Right atrium auricular region (tissue), 2 donors: ENCODE measurements around the gene DERA. TPM values are rescaled to one million over a fixed set of nuclear protein-coding genes. Genes with fewer than 3 reads are reported as not detected.

Experiments used
- DNase-seq: peaks from one replicate; pipeline ENCODE4 v3.0.0-alpha.2; 2019; ENCODE audit warnings: low spot score
- H3K27ac ChIP-seq, 2 donors: fragments of 200-600 bp; sonication (generic); 1 replicate in 1 of 2; 2 replicates in 1 of 2; pipeline ENCODE4 v1.5.1; 2016 to 2019
- H3K27me3 ChIP-seq, 2 donors: fragments of 200-600 bp; sonication (generic); one replicate each; pipeline versions ENCODE4 v1.5.1 to v1.6.0; 2017 to 2019
- H3K36me3 ChIP-seq: fragments of 200-600 bp; sonication (generic); one replicate; pipeline ENCODE4 v1.5.1; 2016
- H3K4me1 ChIP-seq, 2 donors: fragments of 200-600 bp; sonication (generic); one replicate each; pipeline versions ENCODE4 v1.5.1 to v1.6.0; 2017 to 2019
- H3K4me3 ChIP-seq, 2 donors: fragments of 200-600 bp; sonication (generic); 1 replicate in 1 of 2; 2 replicates in 1 of 2; pipeline ENCODE4 v1.5.1; 2017 to 2019; ENCODE audit warnings: mild to moderate bottlenecking in 1 of 2, moderate library complexity in 1 of 2
- H3K9me3 ChIP-seq, 2 donors: fragments of 200-600 bp; sonication (generic); one replicate each; pipeline ENCODE4 v1.5.1; 2019
- total RNA-seq, 2 donors: library from RNA; depleted of rRNA; stranded (reverse); fragments of >200 nt; gene quantifications; one replicate each; pipeline ENCODE4 v1.1.0, GENCODE V29; 2016
- TF ChIP-seq, protein P1 (sequence below), 2 donors: fragments of 200-600 bp; sonication (generic); IDR thresholded peaks; one replicate each; pipeline ENCODE4 v1.5.1; 2019; ENCODE audit warnings: antibody characterized with exemption in 2 of 2

The DERA gene
- total RNA-seq, 2 donors from 2014 or later = 20.0 to 20.8 TPM

GRCh38 chr12:16075887-16076286 is 164.8 kb downstream of the DERA start:
- Histone ChIP-seq H3K27me3 (no peaks in the 10 kb centered on the region), H3K4me3 (no peak overlapping the region), H3K9me3 (no peaks in the 10 kb centered on the region), H3K27ac (no peak overlapping the region), H3K36me3 (no peaks in the 10 kb centered on the region), H3K4me1 (no peaks in the 10 kb centered on the region)
- TF ChIP-seq, protein P1, sequence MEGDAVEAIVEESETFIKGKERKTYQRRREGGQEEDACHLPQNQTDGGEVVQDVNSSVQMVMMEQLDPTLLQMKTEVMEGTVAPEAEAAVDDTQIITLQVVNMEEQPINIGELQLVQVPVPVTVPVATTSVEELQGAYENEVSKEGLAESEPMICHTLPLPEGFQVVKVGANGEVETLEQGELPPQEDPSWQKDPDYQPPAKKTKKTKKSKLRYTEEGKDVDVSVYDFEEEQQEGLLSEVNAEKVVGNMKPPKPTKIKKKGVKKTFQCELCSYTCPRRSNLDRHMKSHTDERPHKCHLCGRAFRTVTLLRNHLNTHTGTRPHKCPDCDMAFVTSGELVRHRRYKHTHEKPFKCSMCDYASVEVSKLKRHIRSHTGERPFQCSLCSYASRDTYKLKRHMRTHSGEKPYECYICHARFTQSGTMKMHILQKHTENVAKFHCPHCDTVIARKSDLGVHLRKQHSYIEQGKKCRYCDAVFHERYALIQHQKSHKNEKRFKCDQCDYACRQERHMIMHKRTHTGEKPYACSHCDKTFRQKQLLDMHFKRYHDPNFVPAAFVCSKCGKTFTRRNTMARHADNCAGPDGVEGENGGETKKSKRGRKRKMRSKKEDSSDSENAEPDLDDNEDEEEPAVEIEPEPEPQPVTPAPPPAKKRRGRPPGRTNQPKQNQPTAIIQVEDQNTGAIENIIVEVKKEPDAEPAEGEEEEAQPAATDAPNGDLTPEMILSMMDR (IDR thresholded peaks at IDR 0.05) = no peak
- DNase-seq = no peak

DNA sequence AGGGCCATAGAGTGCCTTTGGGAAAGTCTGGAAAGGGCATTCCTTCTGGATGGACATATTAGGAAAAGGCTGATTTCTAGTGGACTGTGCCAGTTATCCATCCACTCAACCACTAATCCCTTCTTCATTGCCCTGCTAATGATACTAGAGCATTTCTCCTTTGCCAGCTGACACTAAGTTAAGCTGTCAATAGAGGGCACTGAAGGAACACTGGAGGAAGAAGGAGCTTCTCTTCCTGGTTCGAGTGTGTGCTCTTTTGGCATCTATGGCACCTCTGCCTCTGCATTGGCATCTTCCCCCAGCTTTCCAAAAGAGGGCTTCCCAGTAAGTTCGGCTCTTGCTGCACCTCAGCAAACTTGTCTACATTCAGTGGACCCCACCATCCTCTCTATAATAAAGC is 165.4 kb downstream of the DERA start:
- Histone ChIP-seq H3K27ac (no peak overlapping the region), H3K4me3 (no peak overlapping the region), H3K4me1 (no peaks in the 10 kb centered on the region), H3K9me3 (no peaks in the 10 kb centered on the region), H3K36me3 (no peaks in the 10 kb centered on the region), H3K27me3 (no peaks in the 10 kb centered on the region)
- DNase-seq = no peak
- TF ChIP-seq, protein P1 (IDR thresholded peaks at IDR 0.05) = peak in 1 of 2 donors; percentile 38

DNA sequence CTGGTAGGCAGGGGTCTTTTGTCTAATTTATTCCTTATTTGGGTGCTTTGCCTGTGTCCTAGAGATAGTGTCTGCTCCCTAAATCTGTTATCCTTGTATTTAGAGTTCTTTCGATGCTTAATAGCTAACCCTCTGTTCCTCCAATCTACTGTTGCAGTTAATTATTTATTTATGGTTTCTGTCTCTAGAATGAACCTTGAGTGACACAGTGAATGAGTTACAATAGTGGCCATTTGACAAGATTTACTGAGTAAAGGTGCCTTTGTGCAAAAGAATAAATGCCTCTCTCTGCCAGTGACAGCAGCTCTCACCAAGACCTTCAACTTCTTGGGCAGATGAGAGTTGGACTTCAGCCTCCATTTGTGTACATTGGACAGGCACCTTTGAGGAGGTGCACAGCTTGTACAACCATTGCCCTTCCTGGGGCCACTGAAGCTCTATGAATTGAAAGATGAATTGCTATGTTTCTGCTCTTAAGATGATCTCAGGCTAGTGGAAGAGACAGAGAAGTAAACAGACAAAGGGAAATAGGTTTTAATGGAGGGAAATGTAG is 165.9 kb downstream of the DERA start:
- no peaks in the 10 kb centered on the region for H3K9me3 ChIP-seq
- H3K27ac ChIP-seq = no peak overlapping the region
- H3K36me3 ChIP-seq = no peaks in the 10 kb centered on the region
- H3K4me3 ChIP-seq = no peak overlapping the region
- TF ChIP-seq, protein P1 (IDR thresholded peaks at IDR 0.05) = no peak
- H3K4me1 ChIP-seq = no peaks in the 10 kb centered on the region
- DNase-seq = no peak
- no peaks in the 10 kb centered on the region for H3K27me3 ChIP-seq

- TF ChIP-seq, protein P1 (IDR thresholded peaks at IDR 0.05) = no peak
- Histone ChIP-seq H3K4me1 (no peaks in the 10 kb centered on the region), H3K4me3 (no peak overlapping the region), H3K36me3 (no peaks in the 10 kb centered on the region), H3K27ac (no peak overlapping the region), H3K9me3 (no peaks in the 10 kb centered on the region), H3K27me3 (no peaks in the 10 kb centered on the region)
- DNase-seq = no peak
Observed at GRCh38 chr12:16086462-16086861, 175.3 kb downstream of the DERA start.

GRCh38 chr12:16086942-16087341 is 175.8 kb downstream of the DERA start:
- TF ChIP-seq, protein P1 (IDR thresholded peaks at IDR 0.05) = no peak
- no peaks in the 10 kb centered on the region for H3K4me1 ChIP-seq

More at GRCh38 chr12:16086942-16087341, 175.8 kb downstream of the DERA start:
- Histone ChIP-seq H3K36me3 (no peaks in the 10 kb centered on the region), H3K9me3 (no peaks in the 10 kb centered on the region), H3K27me3 (no peaks in the 10 kb centered on the region), H3K27ac (no peak overlapping the region), H3K4me3 (no peak overlapping the region)
- DNase-seq = no peak

Other genes with a start within 250 kb of the DERA start
- gene EPS8, start 121.9 kb upstream of the DERA start, total RNA-seq = 10 to 100 TPM; 46.9 to 72.3 TPM
- 10 to 100 TPM; 75.7 to 77.1 TPM for gene STRAP, start 28.9 kb upstream of the DERA start, total RNA-seq